GM12878 (cell line): ENCODE results near the gene HCRT. TPM values are rescaled to one million over a fixed set of nuclear protein-coding genes. Genes with fewer than 3 reads are reported as not detected.

Source experiments
- ATAC-seq: fragments of 200-7000 bp; cut with Tn5 transposase; 3 replicates; pipeline ENCODE4 v1.9.1; 2020; ENCODE audit warnings: mild to moderate bottlenecking, moderate library complexity
- BruUV-seq: library from RNA; stranded (reverse); fragments of 400-500 nt; replicated peaks from 2 replicates; lab custom pipeline; 2021; lab: Mats Ljungman, UMichigan
- CTCF ChIA-PET: fragments of 300-600 bp; sonication (Branson Sonifier 250); formaldehyde crosslinking; extraction: SDS; loops from one replicate; lab custom pipeline; 2021; ENCODE audit warnings: inconsistent platforms; lab: Yijun Ruan, JAX
- POLR2A ChIA-PET: fragments of 350-600 bp; formaldehyde crosslinking; extraction: SDS; loops from one replicate; lab custom pipeline; 2021; ENCODE audit warnings: inconsistent platforms; lab: Charles Lee
- RAD21 ChIA-PET: fragments of 300-600 bp; sonication (Branson Sonifier 250); formaldehyde crosslinking; loops from one replicate; lab custom pipeline; 2023; ENCODE audit warnings: antibody characterized with exemption; ENCODE audit not compliant: unreplicated experiment; lab: Charles Lee
- SMC1A ChIA-PET: fragments of 300-600 bp; sonication (Branson Sonifier 250); formaldehyde crosslinking; loops from one replicate; lab custom pipeline; 2023; ENCODE audit not compliant: unreplicated experiment, uncharacterized antibody; lab: Charles Lee
- DNase-seq: peaks from one replicate; pipeline ENCODE4 v3.0.0-alpha.2; 2011; ENCODE audit warnings: low read depth, low spot score
- FAIRE-seq: peaks from 3 replicates; lab custom pipeline; 2011; peaks lifted over from hg19 to GRCh38; lab: Jason Lieb, UNC
- H2AFZ ChIP-seq: 2 replicates; pipeline ENCODE4 v1.6.0; 2011; ENCODE audit warnings: low read depth, low read length, control low read depth; ENCODE audit not compliant: control insufficient read depth
- H3K27ac ChIP-seq: 2 replicates; pipeline ENCODE4 v1.5.1; 2011; ENCODE audit warnings: control low read depth; ENCODE audit not compliant: control insufficient read depth, insufficient read depth
- H3K27me3 ChIP-seq, 2 experiments: replicated peaks in 1 of 2; 2 replicates each; pipeline versions ENCODE4 v1.6.0 to v1.6.1; 2011; ENCODE audit warnings: low read length in 1 of 2; ENCODE audit not compliant: control insufficient read depth in 2 of 2, insufficient read depth in 2 of 2
- H3K36me3 ChIP-seq, 2 experiments: 2 replicates each; pipeline ENCODE4 v1.5.1; 2011; ENCODE audit warnings: low read length in 1 of 2; ENCODE audit not compliant: control insufficient read depth in 2 of 2, insufficient read depth in 2 of 2
- H3K4me1 ChIP-seq: 2 replicates; pipeline ENCODE4 v1.6.1; 2011; ENCODE audit warnings: mild to moderate bottlenecking, low read length, moderate library complexity, mixed read lengths; ENCODE audit not compliant: control insufficient read depth, insufficient read depth
- H3K4me2 ChIP-seq: 2 replicates; pipeline ENCODE4 v1.6.0; 2011; ENCODE audit warnings: control low read depth; ENCODE audit not compliant: control insufficient read depth, insufficient read depth
- H3K4me3 ChIP-seq: fragments of 200-600 bp; sonication (generic); 2 replicates; pipeline ENCODE4 v1.5.1; 2016
- H3K79me2 ChIP-seq: 2 replicates; pipeline ENCODE4 v1.6.0; 2011; ENCODE audit warnings: low read length; ENCODE audit not compliant: control insufficient read depth, insufficient read depth
- H3K9ac ChIP-seq: 2 replicates; pipeline ENCODE4 v1.8.0; 2011; ENCODE audit warnings: low read length, control low read depth, mixed read lengths; ENCODE audit not compliant: control insufficient read depth, insufficient read depth
- H3K9me3 ChIP-seq: replicated peaks from 3 replicates; pipeline ENCODE4 v1.5.1; 2011; ENCODE audit warnings: mild to moderate bottlenecking, low read length; ENCODE audit not compliant: control insufficient read depth, insufficient read depth
- H4K20me1 ChIP-seq: 2 replicates; pipeline ENCODE4 v1.6.0; 2011; ENCODE audit not compliant: control insufficient read depth, insufficient read depth
- CREB1 ChIP-seq: IDR thresholded peaks from 2 replicates; pipeline ENCODE4 v1.6.1; 2012; ENCODE audit warnings: low read depth, mild to moderate bottlenecking, inconsistent platforms
- CTCF ChIP-seq, 3 experiments: IDR thresholded peaks in 2 of 3; conservative IDR thresholded peaks in 1 of 3; 2 replicates each; pipeline ENCODE4 v1.5.1; 2011; ENCODE audit warnings: low read depth in 3 of 3, low read length in 3 of 3, mild to moderate bottlenecking in 3 of 3, control low read depth in 2 of 3, moderate library complexity in 2 of 3, inconsistent platforms in 1 of 3, mixed read lengths in 1 of 3; ENCODE audit not compliant: control insufficient read depth in 2 of 3, insufficient read depth in 1 of 3; ENCODE audit errors: extremely low read depth in 1 of 3
- EGR1 ChIP-seq, 2 experiments: IDR thresholded peaks; 1 replicate in 1 of 2; 2 replicates in 1 of 2; pipeline ENCODE4 v1.6.1; 2011 to 2012; ENCODE audit warnings: low read depth in 2 of 2, low read length in 2 of 2, borderline replicate concordance in 1 of 2, mild to moderate bottlenecking in 1 of 2, moderate library complexity in 1 of 2
- RB1 ChIP-seq: fragments of 450-650 bp; formaldehyde crosslinking; IDR thresholded peaks from 2 replicates; pipeline ENCODE4 v1.6.1; 2017; ENCODE audit warnings: mild to moderate bottlenecking, borderline replicate concordance
- SMC3 ChIP-seq: IDR thresholded peaks from 2 replicates; pipeline ENCODE4 v1.6.1; 2011; ENCODE audit warnings: low read length, improper control_type of control experiment, borderline replicate concordance
- ZBTB40 ChIP-seq: fragments of 450-650 bp; IDR thresholded peaks from 2 replicates; pipeline ENCODE4 v1.6.1; 2016; ENCODE audit warnings: mild to moderate bottlenecking, moderate library complexity, borderline replicate concordance
- WGBS: methylation state at CpG from one replicate; pipeline ENCODE4 v1.1.6; 2016; ENCODE audit warnings: low lambda C conversion rate; ENCODE audit not compliant: insufficient replicate concordance, insufficient coverage; ENCODE audit errors: missing lambda C conversion rate; 5-methylcytosine and 5-hydroxymethylcytosine counted together
- in situ Hi-C: fragments of 300-500 bp; cut with MboI; formaldehyde crosslinking; loops from 9 replicates; pipeline ENCODE4 v1.14.3; 2018; ENCODE audit warnings: mixed read lengths
- intact Hi-C: fragments of 100-400 bp; cut with micrococcal nuclease; formaldehyde crosslinking; loops from one replicate; pipeline ENCODE4 v1.14.2; 2022; ENCODE audit not compliant: unreplicated experiment
- polyA plus RNA-seq, 11 experiments: library from polyadenylated mRNA; depleted of rRNA in 4 of 11; unstranded in 6 of 11; stranded (reverse) in 5 of 11; fragments of >200 nt; fragmentation: Nextera tagmentation in 4 of 11; fragmentation: Illumina TruSeq in 1 of 11; extraction: Ambion mirVana in 4 of 11; extraction: Trizol in 1 of 11; gene quantifications; 1 replicate in 1 of 11; 2 replicates in 10 of 11; pipeline versions ENCODE4 v1.2.1 to v1.2.3, GENCODE V29; 2011 to 2016; ENCODE audit warnings: inconsistent platforms in 2 of 11, missing spikeins in 2 of 11, low read depth in 1 of 11
- total RNA-seq, 4 experiments: library from RNA; depleted of rRNA in 3 of 4; stranded (reverse); fragments of >200 nt in 3 of 4; fragmentation: Illumina TruSeq in 1 of 4; extraction: Trizol in 1 of 4; gene quantifications; 2 replicates each; pipeline versions ENCODE4 v1.2.1 to v1.2.3, GENCODE V29; 2013 to 2021
- TF ChIP-seq, protein P1 (sequence below): IDR thresholded peaks from 2 replicates; pipeline ENCODE4 v1.6.1; 2012; ENCODE audit warnings: low read depth, low read length, improper control_type of control experiment

The HCRT gene
- total and polyA plus RNA-seq, 10 of the 15 experiments (the other 5 are each of a cell fraction or from before 2014, with no cell fraction given), result 0.41 TPM; not detected in 9

DNA sequence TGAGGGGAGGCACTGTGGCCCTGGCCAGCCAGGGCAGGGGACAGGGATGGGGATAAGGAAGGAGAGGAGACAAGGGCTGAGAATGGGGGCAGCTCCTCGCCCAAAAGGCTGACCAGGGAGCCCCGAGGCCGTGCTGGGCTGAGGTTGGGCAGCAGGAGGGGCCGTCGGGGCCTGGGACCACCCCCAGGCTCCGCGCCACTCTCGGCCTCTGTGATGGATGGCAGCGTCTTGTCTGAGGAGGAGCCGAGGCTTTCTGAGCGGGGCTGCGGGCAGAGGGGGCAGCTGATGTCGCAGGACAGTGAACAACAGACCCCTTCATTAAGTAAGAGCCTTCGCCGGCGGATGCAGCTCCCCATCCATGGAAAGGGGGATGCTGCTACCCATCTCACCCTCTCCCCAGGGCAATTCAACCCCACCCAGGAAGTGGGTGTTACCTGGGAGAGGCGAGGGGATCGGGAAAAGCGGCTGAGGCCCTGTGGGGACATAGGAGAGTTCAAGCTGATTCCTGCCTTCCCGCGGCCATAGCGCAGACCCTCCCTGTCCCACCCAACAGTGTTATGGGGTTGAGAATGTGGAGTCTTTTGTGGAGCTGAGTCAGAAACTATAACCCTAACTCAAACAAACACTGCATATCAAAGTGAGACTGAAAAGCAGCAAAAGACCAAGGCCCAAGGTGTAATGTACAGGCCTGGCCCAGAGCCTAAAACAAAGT is 21.4 kb downstream of the HCRT start (continued):
- TF ChIP-seq CTCF (IDR thresholded peaks at IDR 0.05 in 2 of 3, conservative IDR thresholded peaks at IDR 0.05 in 1 of 3; ENCODE audit: control insufficient read depth in 2 of 3, extremely low read depth in 1 of 3, insufficient read depth in 1 of 3, low read depth in 3 of 3, low read length in 3 of 3), result no peak

DNA sequence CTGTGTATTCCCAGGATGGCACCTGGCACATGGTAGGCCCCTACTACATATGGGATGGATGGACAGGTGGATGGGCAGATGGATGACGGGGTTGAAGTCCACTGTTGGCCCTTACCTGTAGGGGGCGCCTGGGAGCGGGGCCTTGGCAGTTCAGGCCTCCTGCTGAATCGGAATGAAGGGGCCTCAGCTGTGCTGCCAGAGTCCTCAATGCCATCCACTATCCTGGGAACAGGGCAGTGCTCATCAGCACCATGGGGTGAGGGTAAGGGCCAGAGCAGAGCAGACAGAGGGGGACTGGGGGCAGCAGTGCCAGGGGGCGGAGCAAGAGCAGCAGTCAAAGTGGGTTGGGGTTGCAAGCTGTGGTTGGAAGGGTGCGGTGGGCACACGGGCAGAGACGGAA is 22.1 kb downstream of the HCRT start:
- peak; percentile 67 for ATAC-seq
- intact Hi-C loops, result no loop called here

More for the DNA sequence above, 22.1 kb downstream of the HCRT start:
- Histone ChIP-seq H3K4me1 (peaks cover 9% of the 10 kb centered on the region), H3K9ac (no peak overlapping the region), H3K27ac (no peak overlapping the region), H3K36me3 (no peaks in the 10 kb centered on the region)
- BruUV-seq, result no TSS peak
- 48% methylated on average over 8 of the region's 8 CpGs for WGBS
- no peak for DNase-seq
- SMC1A ChIA-PET, result interaction anchor here (0.8 to 2.2 kb wide), 2 partner anchors 16 to 18 kb away, joined by 4 to 11 read pairs; partner anchors contain the start of gene KCNH4
- in situ Hi-C loops, result no loop called here
- TF ChIP-seq CREB1 (no peak), CTCF (IDR thresholded peaks at IDR 0.05 in 2 of 3, conservative IDR thresholded peaks at IDR 0.05 in 1 of 3; ENCODE audit: control insufficient read depth in 2 of 3, extremely low read depth in 1 of 3, insufficient read depth in 1 of 3, low read depth in 3 of 3, low read length in 3 of 3) (peak; percentile 24 to 66 (median 66); a peak in 5 of 6 replicates), RB1 (no peak), ZBTB40 (no peak), SMC3 (no peak), EGR1 (IDR thresholded peaks at IDR 0.05; ENCODE audit: borderline replicate concordance in 1 of 2, low read depth in 2 of 2, low read length in 2 of 2) (no peak)
- TF ChIP-seq, protein P1, sequence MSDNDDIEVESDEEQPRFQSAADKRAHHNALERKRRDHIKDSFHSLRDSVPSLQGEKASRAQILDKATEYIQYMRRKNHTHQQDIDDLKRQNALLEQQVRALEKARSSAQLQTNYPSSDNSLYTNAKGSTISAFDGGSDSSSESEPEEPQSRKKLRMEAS, result no peak
- TF ChIP-seq, all 136 proteins: peak for 1
- ChIA-PET CTCF (interaction anchor here (1.0 to 3.6 kb wide), 3 partner anchors 9 to 42 kb away, joined by 5 to 33 read pairs (median 8); partner anchors contain the start of genes KAT2A and KCNH4), RAD21 (interaction anchor here (1.4 kb wide), 1 partner anchor 17 kb away, joined by 4 read pairs; the partner anchor contains the start of gene KCNH4), POLR2A (no interaction called here)
- Histone ChIP-seq H4K20me1 (no peaks in the 10 kb centered on the region), H2AFZ (no peak overlapping the region), H3K79me2 (no peaks in the 10 kb centered on the region), H3K4me3 (no peak overlapping the region), H3K9me3 (no peaks in the 10 kb centered on the region), H3K4me2 (no peak overlapping the region), H3K27me3 (no peaks in the 10 kb centered on the region)
- no peak for FAIRE-seq
